ENCODE results near the gene IFITM1. TPM values are rescaled to one million over a fixed set of nuclear protein-coding genes. Genes with fewer than 3 reads are reported as not detected.
"Not testable (repeated sequence)": the region's sequence is repeated elsewhere in the genome, so short reads cannot be mapped to it uniquely, and the experiment has no call there.

Gene IFITM1
- total RNA-seq, 1 experiment from 2014 or later, result 2.0 TPM

GRCh38 chr11:267491-267994 lies 46.3 kb upstream of the IFITM1 start:
- Histone ChIP-seq H3K9me3 (ENCODE audit: low read length) (no peaks in the 10 kb centered on the region), H3K4me1 (ENCODE audit: insufficient read depth, low read length) (peaks cover 4% of the 10 kb centered on the region), H3K4me2 (ENCODE audit: low read length) (peak overlapping the region; percentile 85), H3K36me3 (ENCODE audit: low read depth, low read length) (no peaks in the 10 kb centered on the region), H3K9ac (ENCODE audit: low read length) (no peak overlapping the region), H3K27ac (ENCODE audit: low read length) (no peak overlapping the region), H3K27me3 (ENCODE audit: low read length) (no peaks in the 10 kb centered on the region), H3F3A (ENCODE audit: low read length, unreplicated experiment) (no peaks in the 10 kb centered on the region), H3K4me3 (ENCODE audit: low read length) (peak overlapping the region; percentile 58), H3K79me2 (ENCODE audit: low read length) (no peaks in the 10 kb centered on the region), H4K20me1 (ENCODE audit: low read length) (no peaks in the 10 kb centered on the region), H2AFZ (ENCODE audit: low read length) (peak overlapping the region; percentile 90), H3K9me2 (replicated peaks; ENCODE audit: low read length) (no peaks in the 10 kb centered on the region)
- POLR2A ChIA-PET (ENCODE audit: unreplicated experiment), result interaction anchor here (0.6 to 0.7 kb wide), 2 partner anchors 61 to 181 kb away, joined by 3 read pairs; partner anchors contain the start of gene BET1L
- intact Hi-C loops (cut with micrococcal nuclease), result no loop called here
- ATAC-seq (peak; percentile 55), DNase-seq (peak; percentile 41)
- TF ChIP-seq, protein P1, sequence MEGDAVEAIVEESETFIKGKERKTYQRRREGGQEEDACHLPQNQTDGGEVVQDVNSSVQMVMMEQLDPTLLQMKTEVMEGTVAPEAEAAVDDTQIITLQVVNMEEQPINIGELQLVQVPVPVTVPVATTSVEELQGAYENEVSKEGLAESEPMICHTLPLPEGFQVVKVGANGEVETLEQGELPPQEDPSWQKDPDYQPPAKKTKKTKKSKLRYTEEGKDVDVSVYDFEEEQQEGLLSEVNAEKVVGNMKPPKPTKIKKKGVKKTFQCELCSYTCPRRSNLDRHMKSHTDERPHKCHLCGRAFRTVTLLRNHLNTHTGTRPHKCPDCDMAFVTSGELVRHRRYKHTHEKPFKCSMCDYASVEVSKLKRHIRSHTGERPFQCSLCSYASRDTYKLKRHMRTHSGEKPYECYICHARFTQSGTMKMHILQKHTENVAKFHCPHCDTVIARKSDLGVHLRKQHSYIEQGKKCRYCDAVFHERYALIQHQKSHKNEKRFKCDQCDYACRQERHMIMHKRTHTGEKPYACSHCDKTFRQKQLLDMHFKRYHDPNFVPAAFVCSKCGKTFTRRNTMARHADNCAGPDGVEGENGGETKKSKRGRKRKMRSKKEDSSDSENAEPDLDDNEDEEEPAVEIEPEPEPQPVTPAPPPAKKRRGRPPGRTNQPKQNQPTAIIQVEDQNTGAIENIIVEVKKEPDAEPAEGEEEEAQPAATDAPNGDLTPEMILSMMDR (conservative IDR thresholded peaks at IDR 0.05; ENCODE audit: low read depth, low read length), result no peak
- TF ChIP-seq EZH2phosphoT487 (IDR thresholded peaks at IDR 0.05; ENCODE audit: borderline replicate concordance, low read length), result no peak
- TF ChIP-seq EZH2 (IDR thresholded peaks at IDR 0.05; ENCODE audit: low read length, unreplicated experiment), result no peak
- BruUV-seq (replicated peaks), result no TSS peak
- CTCF ChIA-PET, result no interaction called here

GRCh38 chr11:268716-269145 lies 45.1 kb upstream of the IFITM1 start:
- POLR2A ChIA-PET (ENCODE audit: unreplicated experiment); H3K4me3 ChIP-seq (ENCODE audit: low read length); H3K9ac ChIP-seq (ENCODE audit: low read length); H3K27ac ChIP-seq (ENCODE audit: low read length); H3K27me3 ChIP-seq (ENCODE audit: low read length); H3K4me2 ChIP-seq (ENCODE audit: low read length); DNase-seq; H3K9me2 ChIP-seq (replicated peaks; ENCODE audit: low read length); H3F3A ChIP-seq (ENCODE audit: low read length, unreplicated experiment); CTCF ChIA-PET; H3K9me3 ChIP-seq (ENCODE audit: low read length); H2AFZ ChIP-seq (ENCODE audit: low read length); intact Hi-C loops (cut with micrococcal nuclease); H3K36me3 ChIP-seq (ENCODE audit: low read depth, low read length); H4K20me1 ChIP-seq (ENCODE audit: low read length); H3K79me2 ChIP-seq (ENCODE audit: low read length); BruUV-seq (replicated peaks); H3K4me1 ChIP-seq (ENCODE audit: insufficient read depth, low read length): not testable (repeated sequence)
- ATAC-seq, result peak; percentile 66
- TF ChIP-seq, protein P1 (conservative IDR thresholded peaks at IDR 0.05; ENCODE audit: low read depth, low read length), result 0 out of 2 replicates have a peak, but pooled peaks have one; percentile 8

GRCh38 chr11:269146-269890 lies 44.5 kb upstream of the IFITM1 start:
- H3K9me2 ChIP-seq (replicated peaks; ENCODE audit: low read length), result no peaks in the 10 kb centered on the region
- intact Hi-C loops (cut with micrococcal nuclease), result no loop called here
- H3K79me2 ChIP-seq (ENCODE audit: low read length), result no peaks in the 10 kb centered on the region
- no peak for TF ChIP-seq EZH2phosphoT487 (IDR thresholded peaks at IDR 0.05; ENCODE audit: borderline replicate concordance, low read length)
- TF ChIP-seq, protein P1 (conservative IDR thresholded peaks at IDR 0.05; ENCODE audit: low read depth, low read length), result no peak
- no peak for TF ChIP-seq EZH2 (IDR thresholded peaks at IDR 0.05; ENCODE audit: low read length, unreplicated experiment)
- H3K27me3 ChIP-seq (ENCODE audit: low read length), result no peaks in the 10 kb centered on the region
- no peak overlapping the region for H3K4me2 ChIP-seq (ENCODE audit: low read length)
- DNase-seq (no peak), ATAC-seq (no peak)
- H3K36me3 ChIP-seq (ENCODE audit: low read depth, low read length), result no peaks in the 10 kb centered on the region
- no peaks in the 10 kb centered on the region for H3F3A ChIP-seq (ENCODE audit: low read length, unreplicated experiment)
- H4K20me1 ChIP-seq (ENCODE audit: low read length), result no peaks in the 10 kb centered on the region
- no peak overlapping the region for H2AFZ ChIP-seq (ENCODE audit: low read length)
- no TSS peak for BruUV-seq (replicated peaks)
- no peak overlapping the region for H3K9ac ChIP-seq (ENCODE audit: low read length)
- H3K4me1 ChIP-seq (ENCODE audit: insufficient read depth, low read length), result peaks cover 4% of the 10 kb centered on the region
- H3K9me3 ChIP-seq (ENCODE audit: low read length), result no peaks in the 10 kb centered on the region
- no peak overlapping the region for H3K4me3 ChIP-seq (ENCODE audit: low read length)
- ChIA-PET CTCF (no interaction called here), POLR2A (ENCODE audit: unreplicated experiment) (no interaction called here)
- H3K27ac ChIP-seq (ENCODE audit: low read length), result no peak overlapping the region
